ENCODE data around the gene DYNC1H1. TPM values are rescaled to one million over a fixed set of nuclear protein-coding genes. Genes with fewer than 3 reads are reported as not detected.
A peak's percentile ranks its signal among the peaks of the same experiment; 100 is the strongest.

Gene DYNC1H1
- polyA plus RNA-seq, 1 donor (not counting 4 experiments of a cell fraction or from before 2014, with no cell fraction given): 166 TPM

DNA sequence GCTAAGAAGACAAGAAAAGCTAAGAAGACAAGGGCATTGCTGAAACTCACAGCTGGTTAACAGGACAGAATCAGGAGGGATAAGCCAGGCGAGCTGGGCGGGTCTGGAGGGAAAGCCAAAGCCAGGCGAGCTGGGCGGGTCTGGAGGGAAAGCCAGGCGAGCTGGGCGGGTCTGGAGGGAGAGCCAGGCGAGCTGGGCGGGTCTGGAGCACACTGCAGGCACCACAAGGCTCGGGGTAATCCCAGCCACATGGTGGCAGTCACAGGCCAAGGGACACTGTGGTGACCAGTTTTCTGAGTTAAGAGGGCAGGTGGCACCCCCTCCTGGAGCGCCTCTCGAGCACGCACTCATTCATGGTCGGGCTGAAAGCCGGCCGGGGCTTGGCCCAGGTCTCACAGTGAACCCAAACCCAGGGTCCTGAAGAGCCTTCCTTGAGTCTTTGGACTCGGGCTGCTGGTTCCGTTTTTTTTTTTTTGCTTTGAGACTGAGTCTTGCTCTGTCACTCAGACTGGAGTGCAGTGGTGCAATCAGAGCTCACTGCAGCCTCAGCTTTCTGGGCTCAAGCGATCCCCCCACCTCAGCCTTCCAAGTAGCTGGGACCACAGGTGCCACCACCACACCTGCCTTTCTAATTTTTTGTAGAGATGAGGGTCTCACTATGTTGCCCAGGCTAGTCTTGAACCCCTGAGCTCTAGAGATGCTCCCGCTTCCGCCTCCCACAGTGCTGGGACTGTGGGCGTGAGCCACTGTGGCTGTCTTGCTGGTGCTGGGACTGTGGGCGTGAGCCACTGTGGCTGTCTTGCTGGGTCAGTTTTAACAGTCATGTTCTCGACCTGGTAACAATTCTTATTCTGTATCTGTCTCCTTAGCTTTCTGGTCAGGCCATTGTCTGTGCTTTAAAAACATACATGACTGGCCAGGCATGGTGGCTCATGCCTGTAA, 82.2 kb downstream of the DYNC1H1 start:
- Histone ChIP-seq H3K27me3 (ENCODE audit: control insufficient read depth, extremely low read depth, insufficient read depth, low read length) (no peaks in the 10 kb centered on the region), H3K4me1 (ENCODE audit: control insufficient read depth, extremely low read depth, insufficient read depth, low read length) (no peaks in the 10 kb centered on the region), H3K9me1 (ENCODE audit: control insufficient read depth, extremely low read depth, insufficient read depth, low read length) (no peaks in the 10 kb centered on the region), H3K27ac (ENCODE audit: control insufficient read depth, insufficient read depth, low read length) (no peak overlapping the region), H3K9me3 (ENCODE audit: control insufficient read depth, low read depth, low read length) (no peaks in the 10 kb centered on the region), H3K36me3 (ENCODE audit: control insufficient read depth in 2 of 2, extremely low read depth in 1 of 2, insufficient read depth in 2 of 2, low read length in 2 of 2) (peaks cover 58 to 61% of the 10 kb centered on the region in 2 experiments), H3K4me2 (ENCODE audit: control insufficient read depth, extremely low read depth, insufficient read depth, low read depth, low read length) (no peak overlapping the region), H4K20me1 (ENCODE audit: control insufficient read depth, extremely low read depth, insufficient read depth, low read length) (no peaks in the 10 kb centered on the region), H3K9ac (ENCODE audit: control insufficient read depth, extremely low read depth, insufficient read depth, low read length) (no peak overlapping the region), H2AFZ (ENCODE audit: control insufficient read depth, low read length) (no peak overlapping the region), H3K79me2 (ENCODE audit: control insufficient read depth, insufficient read depth, low read length) (no peaks in the 10 kb centered on the region), H3K4me3 (ENCODE audit: control insufficient read depth in 2 of 3, extremely low read depth in 1 of 3, insufficient read depth in 2 of 3, low read depth in 1 of 3, low read length in 3 of 3) (no peak overlapping the region)
- dilution Hi-C loops (cut with MboI; ENCODE audit: extremely low pct_ligation_motif_present, low sequenced_read_pairs): no loop called here
- FAIRE-seq (no peak), DNase-seq (ENCODE audit: low read depth, low spot score) (no peak)
- TF ChIP-seq EZH2 (IDR thresholded peaks at IDR 0.05; ENCODE audit: low read length) (no peak), CTCF (optimal IDR thresholded peaks at IDR 0.05 in 1 of 3, IDR thresholded peaks at IDR 0.05 in 1 of 3, conservative IDR thresholded peaks at IDR 0.05 in 1 of 3; ENCODE audit: extremely low read depth in 1 of 3, insufficient read depth in 2 of 3, low read length in 3 of 3) (peak; percentile 18 to 55 (median 32))

DNA sequence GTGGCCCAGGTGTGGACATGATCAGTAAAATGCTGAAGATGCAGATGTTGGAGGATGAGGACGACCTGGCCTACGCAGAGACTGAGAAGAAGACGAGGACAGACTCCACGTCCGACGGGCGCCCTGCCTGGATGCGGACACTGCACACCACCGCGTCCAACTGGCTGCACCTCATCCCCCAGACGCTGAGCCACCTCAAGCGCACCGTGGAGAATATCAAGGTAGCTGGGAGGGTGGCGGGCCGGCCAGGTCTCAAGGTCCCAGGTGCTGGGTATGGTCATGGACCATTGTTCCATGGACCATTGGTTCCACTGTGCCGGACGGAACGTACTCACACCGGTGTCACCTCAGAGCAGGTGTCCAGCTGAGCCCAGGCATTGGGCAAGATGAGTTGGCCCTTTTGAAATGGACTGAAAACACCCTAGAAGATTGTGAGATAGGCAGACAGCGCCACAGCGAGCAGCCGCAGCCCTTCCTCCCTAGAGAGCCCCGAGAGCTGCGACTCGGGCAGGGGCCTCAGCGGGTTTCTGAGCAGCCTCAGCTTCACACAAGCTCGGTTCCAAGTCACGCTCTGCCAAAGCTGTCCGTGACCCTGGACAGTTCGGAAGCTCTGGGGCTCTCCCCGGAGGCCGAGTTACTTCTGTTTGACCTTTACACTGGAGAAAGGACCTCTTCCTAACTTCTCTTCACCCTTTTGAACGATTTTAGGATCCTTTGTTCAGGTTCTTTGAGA, 83.6 kb downstream of the DYNC1H1 start:
- TF ChIP-seq EZH2 (IDR thresholded peaks at IDR 0.05; ENCODE audit: low read length) (no peak), CTCF (optimal IDR thresholded peaks at IDR 0.05 in 1 of 3, IDR thresholded peaks at IDR 0.05 in 1 of 3, conservative IDR thresholded peaks at IDR 0.05 in 1 of 3; ENCODE audit: extremely low read depth in 1 of 3, insufficient read depth in 2 of 3, low read length in 3 of 3) (no peak)

More for the DNA sequence above, 83.6 kb downstream of the DYNC1H1 start:
- no peaks in the 10 kb centered on the region for H3K27me3 ChIP-seq (ENCODE audit: control insufficient read depth, extremely low read depth, insufficient read depth, low read length)
- H3K4me1 ChIP-seq (ENCODE audit: control insufficient read depth, extremely low read depth, insufficient read depth, low read length): no peaks in the 10 kb centered on the region
- no peak overlapping the region for H3K4me2 ChIP-seq (ENCODE audit: control insufficient read depth, extremely low read depth, insufficient read depth, low read depth, low read length)
- H3K9me3 ChIP-seq (ENCODE audit: control insufficient read depth, low read depth, low read length): no peaks in the 10 kb centered on the region
- FAIRE-seq (no peak), DNase-seq (ENCODE audit: low read depth, low spot score) (no peak)
- no peaks in the 10 kb centered on the region for H4K20me1 ChIP-seq (ENCODE audit: control insufficient read depth, extremely low read depth, insufficient read depth, low read length)
- H3K27ac ChIP-seq (ENCODE audit: control insufficient read depth, insufficient read depth, low read length): no peak overlapping the region
- dilution Hi-C loops (cut with MboI; ENCODE audit: extremely low pct_ligation_motif_present, low sequenced_read_pairs): no loop called here
- H3K9ac ChIP-seq (ENCODE audit: control insufficient read depth, extremely low read depth, insufficient read depth, low read length): no peak overlapping the region
- peaks cover 53 to 56% of the 10 kb centered on the region in 2 experiments for H3K36me3 ChIP-seq (ENCODE audit: control insufficient read depth in 2 of 2, extremely low read depth in 1 of 2, insufficient read depth in 2 of 2, low read length in 2 of 2)
- H3K79me2 ChIP-seq (ENCODE audit: control insufficient read depth, insufficient read depth, low read length): no peaks in the 10 kb centered on the region
- H3K4me3 ChIP-seq (ENCODE audit: control insufficient read depth in 2 of 3, extremely low read depth in 1 of 3, insufficient read depth in 2 of 3, low read depth in 1 of 3, low read length in 3 of 3): no peak overlapping the region
- H3K9me1 ChIP-seq (ENCODE audit: control insufficient read depth, extremely low read depth, insufficient read depth, low read length): no peaks in the 10 kb centered on the region
- H2AFZ ChIP-seq (ENCODE audit: control insufficient read depth, low read length): no peak overlapping the region
